HEK293 (cell line): ENCODE data around the gene ADCY3.
A peak's percentile ranks its signal among the peaks of the same experiment; 100 is the strongest.

ENCODE experiments used
- REST ChIP-seq: fragments of 450-650 bp; formaldehyde crosslinking; IDR thresholded peaks from 2 replicates; pipeline ENCODE4 v1.5.1; 2016; ENCODE audit warnings: missing biosample characterization, missing genetic modification characterization
- SETDB1 ChIP-seq: IDR thresholded peaks from one replicate; pipeline ENCODE4 v1.6.1; 2017; ENCODE audit warnings: mild to moderate bottlenecking, low read length, moderate library complexity, mixed read lengths; ENCODE audit not compliant: insufficient read length
- ZBTB1 ChIP-seq: fragments of 450-650 bp; formaldehyde crosslinking; IDR thresholded peaks from 2 replicates; pipeline ENCODE4 v1.5.1; 2016; ENCODE audit warnings: missing biosample characterization, missing genetic modification characterization
- ZNF221 ChIP-seq: fragments of 450-650 bp; formaldehyde crosslinking; IDR thresholded peaks from 2 replicates; pipeline ENCODE4 v1.5.1; 2017; ENCODE audit warnings: missing biosample characterization, missing genetic modification characterization, borderline replicate concordance
- ZNF24 ChIP-seq: fragments of 450-650 bp; formaldehyde crosslinking; IDR thresholded peaks from 2 replicates; pipeline ENCODE4 v1.5.1; 2016; ENCODE audit warnings: missing biosample characterization, missing genetic modification characterization
- ZNF266 ChIP-seq: fragments of 450-650 bp; formaldehyde crosslinking; IDR thresholded peaks from 2 replicates; pipeline ENCODE4 v1.5.1; 2016; ENCODE audit warnings: missing biosample characterization, missing genetic modification characterization, low read depth
- ZNF580 ChIP-seq: fragments of 450-650 bp; formaldehyde crosslinking; IDR thresholded peaks from 2 replicates; pipeline ENCODE4 v1.5.1; 2016; ENCODE audit warnings: missing biosample characterization, missing genetic modification characterization
- ZNF704 ChIP-seq: fragments of 450-650 bp; formaldehyde crosslinking; IDR thresholded peaks from 2 replicates; pipeline ENCODE4 v1.5.1; 2016; ENCODE audit warnings: missing biosample characterization, missing genetic modification characterization
- ZNF76 ChIP-seq: fragments of 450-650 bp; formaldehyde crosslinking; IDR thresholded peaks from 2 replicates; pipeline ENCODE4; 2016; ENCODE audit warnings: low read depth, missing biosample characterization, missing genetic modification characterization, borderline replicate concordance
- TF ChIP-seq, protein P1 (sequence below): fragments of 450-650 bp; formaldehyde crosslinking; IDR thresholded peaks from 2 replicates; pipeline ENCODE4 v1.5.1; 2016; ENCODE audit warnings: missing biosample characterization, missing genetic modification characterization

- TF ChIP-seq ZBTB1, result no peak
- TF ChIP-seq, protein P1, sequence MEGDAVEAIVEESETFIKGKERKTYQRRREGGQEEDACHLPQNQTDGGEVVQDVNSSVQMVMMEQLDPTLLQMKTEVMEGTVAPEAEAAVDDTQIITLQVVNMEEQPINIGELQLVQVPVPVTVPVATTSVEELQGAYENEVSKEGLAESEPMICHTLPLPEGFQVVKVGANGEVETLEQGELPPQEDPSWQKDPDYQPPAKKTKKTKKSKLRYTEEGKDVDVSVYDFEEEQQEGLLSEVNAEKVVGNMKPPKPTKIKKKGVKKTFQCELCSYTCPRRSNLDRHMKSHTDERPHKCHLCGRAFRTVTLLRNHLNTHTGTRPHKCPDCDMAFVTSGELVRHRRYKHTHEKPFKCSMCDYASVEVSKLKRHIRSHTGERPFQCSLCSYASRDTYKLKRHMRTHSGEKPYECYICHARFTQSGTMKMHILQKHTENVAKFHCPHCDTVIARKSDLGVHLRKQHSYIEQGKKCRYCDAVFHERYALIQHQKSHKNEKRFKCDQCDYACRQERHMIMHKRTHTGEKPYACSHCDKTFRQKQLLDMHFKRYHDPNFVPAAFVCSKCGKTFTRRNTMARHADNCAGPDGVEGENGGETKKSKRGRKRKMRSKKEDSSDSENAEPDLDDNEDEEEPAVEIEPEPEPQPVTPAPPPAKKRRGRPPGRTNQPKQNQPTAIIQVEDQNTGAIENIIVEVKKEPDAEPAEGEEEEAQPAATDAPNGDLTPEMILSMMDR (tag by site-specific recombination), result 0 out of 2 replicates have a peak, but pooled peaks have one; percentile 5
- no peak for TF ChIP-seq ZNF266 (tag by site-specific recombination)
- TF ChIP-seq ZNF704 (tag by site-specific recombination), result no peak
- TF ChIP-seq ZNF221 (tag by site-specific recombination), result no peak
- TF ChIP-seq ZNF76, result no peak
- no peak for TF ChIP-seq REST (tag by site-specific recombination)
- no peak for TF ChIP-seq ZNF580
- TF ChIP-seq ZNF24 (tag by site-specific recombination), result no peak
- TF ChIP-seq SETDB1, result no peak
Observed at GRCh38 chr2:24919506-24920097, 435 bp downstream of the ADCY3 start.
